SK-N-MC (cell line): Measurements from ENCODE around the gene BCAS2.

ENCODE experiments used
- EZH2 ChIP-seq: fragments of 200-600 bp; sonication (generic); IDR thresholded peaks from one replicate; pipeline ENCODE4 v1.6.1; 2017; ENCODE audit warnings: antibody characterized with exemption
- POLR2AphosphoS5 ChIP-seq: IDR thresholded peaks from 2 replicates; pipeline ENCODE4 v1.6.1; 2012; ENCODE audit warnings: mild to moderate bottlenecking, low read depth, low read length, borderline replicate concordance

DNA sequence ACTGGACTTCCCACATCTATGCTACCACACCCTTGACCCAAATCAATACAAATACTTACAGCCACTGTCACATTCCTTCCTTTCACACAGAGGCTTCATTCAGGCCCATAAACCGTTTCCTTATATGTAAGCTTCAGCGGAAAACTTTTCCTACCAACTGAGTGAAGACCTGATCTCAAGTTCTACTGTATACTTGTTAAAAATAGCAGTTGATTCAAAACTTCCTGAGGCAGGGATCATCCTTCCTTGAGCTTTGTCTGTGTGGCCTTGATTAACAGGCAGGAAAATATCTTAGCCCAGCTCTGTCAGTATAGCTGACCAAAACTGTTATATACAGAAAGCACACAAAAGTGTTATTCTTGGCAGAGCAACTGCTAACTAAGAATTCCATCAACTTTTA, 45.7 kb upstream of the BCAS2 start:
- no peak for TF ChIP-seq POLR2AphosphoS5
- TF ChIP-seq EZH2: no peak
